ENCODE measurements around the gene CSNK2A2. TPM values are rescaled to one million over a fixed set of nuclear protein-coding genes. Genes with fewer than 3 reads are reported as not detected.

The CSNK2A2 gene
- total and polyA plus RNA-seq, 10 of the 15 experiments (the other 5 are each of a cell fraction or from before 2014, with no cell fraction given), result 17.4 to 79.1 (median 29.4) TPM

GRCh38 chr16:58177353-58177710, 20.6 kb downstream of the CSNK2A2 start (continued):
- TF ChIP-seq CHD1 (IDR thresholded peaks at IDR 0.05; ENCODE audit: low read depth, low read length) (no peak), SMARCA5 (IDR thresholded peaks at IDR 0.05) (no peak)

- TF ChIP-seq SMC3 (IDR thresholded peaks at IDR 0.05; ENCODE audit: borderline replicate concordance, low read length) (no peak), BCL3 (IDR thresholded peaks at IDR 0.05; ENCODE audit: borderline replicate concordance, insufficient read depth, low read depth, low read length, poor library complexity, severe bottlenecking) (no peak), PAX8 (IDR thresholded peaks at IDR 0.05) (no peak), RELA (IDR thresholded peaks at IDR 0.05; ENCODE audit: borderline replicate concordance, partially characterized antibody) (no peak), TAF1 (IDR thresholded peaks at IDR 0.05; ENCODE audit: borderline replicate concordance, low read depth, low read length) (no peak), KLF5 (IDR thresholded peaks at IDR 0.05; ENCODE audit: partially characterized antibody) (no peak), TARDBP (IDR thresholded peaks at IDR 0.05; ENCODE audit: borderline replicate concordance) (no peak), JUNB (IDR thresholded peaks at IDR 0.05) (no peak)
- no peak for DNase-seq (ENCODE audit: low read depth, low spot score)
- H3K36me3 ChIP-seq (ENCODE audit: control insufficient read depth in 2 of 2, insufficient read depth in 2 of 2, low read length in 1 of 2), result peaks cover 10 to 16% of the 10 kb centered on the region in 2 experiments
- ChIA-PET RAD21 (ENCODE audit: unreplicated experiment) (no interaction called here), SMC1A (ENCODE audit: uncharacterized antibody, unreplicated experiment) (interaction anchor here (0.8 to 2.3 kb wide), 7 partner anchors 9 to 67 kb away, joined by 3 to 8 read pairs (median 3); no protein-coding TSS in a partner anchor), CTCF (interaction anchor here (0.8 to 1.8 kb wide), 5 partner anchors 14 to 311 kb away, joined by 3 to 4 read pairs (median 3); no protein-coding TSS in a partner anchor), POLR2A (interaction anchor here (1.4 kb wide), 1 partner anchor 67 kb away, joined by 3 read pairs; no protein-coding TSS in a partner anchor)
- intact Hi-C loops (cut with micrococcal nuclease; ENCODE audit: unreplicated experiment), result no loop called here
- no peaks in the 10 kb centered on the region; the same call in 1 of the 2 replicates for H3K79me2 ChIP-seq (ENCODE audit: control insufficient read depth, insufficient read depth, low read length)
- 78% methylated on average over 5 of the region's 5 CpGs for WGBS (ENCODE audit: insufficient coverage, insufficient replicate concordance, low lambda C conversion rate, missing lambda C conversion rate)
- ATAC-seq, result no peak
- H3K4me1 ChIP-seq (ENCODE audit: control insufficient read depth, insufficient read depth, low read length), result no peaks in the 10 kb centered on the region
- no TSS peak for BruUV-seq (replicated peaks)
- H3K27ac ChIP-seq (ENCODE audit: control insufficient read depth, insufficient read depth), result no peak overlapping the region
- H3K4me3 ChIP-seq, result no peak overlapping the region
- in situ Hi-C loops (cut with MboI), result no loop called here
- no peaks in the 10 kb centered on the region for H3K27me3 ChIP-seq (replicated peaks in 1 of 2; ENCODE audit: control insufficient read depth in 2 of 2, insufficient read depth in 2 of 2, low read length in 1 of 2)
- no peaks in the 10 kb centered on the region; the same call in 1 of the 2 replicates for H4K20me1 ChIP-seq (ENCODE audit: control insufficient read depth, insufficient read depth)
- FAIRE-seq, result no peak
- H3K9me3 ChIP-seq (replicated peaks; ENCODE audit: control insufficient read depth, insufficient read depth, low read length), result no peaks in the 10 kb centered on the region
- H3K4me2 ChIP-seq (ENCODE audit: control insufficient read depth, insufficient read depth), result no peak overlapping the region
- no peak overlapping the region for H3K9ac ChIP-seq (ENCODE audit: control insufficient read depth, insufficient read depth, low read length)
- no peak overlapping the region for H2AFZ ChIP-seq (ENCODE audit: control insufficient read depth, low read depth, low read length)
These were observed 21.1 kb downstream of the CSNK2A2 start for GRCh38 chr16:58176608-58177352.

Data from GM12878 (cell line).